IPS-15b (cell line): ENCODE results near the gene ZNF571.

Source experiments
- H3K27me3 ChIP-seq: one replicate; pipeline ENCODE4 v1.6.1; 2013; ENCODE audit warnings: low read length; ENCODE audit not compliant: control insufficient read depth, insufficient read depth
- H3K36me3 ChIP-seq: one replicate; pipeline ENCODE4 v1.6.1; 2013; ENCODE audit warnings: low read length; ENCODE audit not compliant: control insufficient read depth, insufficient read depth
- H3K4me1 ChIP-seq: one replicate; pipeline ENCODE4 v1.6.1; 2013; ENCODE audit warnings: mild to moderate bottlenecking, low read length; ENCODE audit not compliant: control insufficient read depth, insufficient read depth
- H3K4me3 ChIP-seq: one replicate; pipeline ENCODE4 v1.5.1; 2013; ENCODE audit warnings: low read depth, low read length
- H3K9ac ChIP-seq: one replicate; pipeline ENCODE4 v1.6.1; 2013; ENCODE audit warnings: low read depth, mild to moderate bottlenecking, low read length
- H3K9me3 ChIP-seq: one replicate; pipeline ENCODE4 v1.6.1; 2013; ENCODE audit warnings: mild to moderate bottlenecking, low read length; ENCODE audit not compliant: control insufficient read depth, insufficient read depth

Gene ZNF571

GRCh38 chr19:37594304-37594981, at the start of gene ZNF571, which contains the start of gene ZNF540:
TSS of gene ZNF571 (minus strand) at chr19:37594792. CDS start at chr19:37586676, 8,116 bp downstream.
TSS of gene ZNF540 (plus strand) at chr19:37594876. CDS start at chr19:37598448, 3,572 bp downstream.
- H3K36me3 ChIP-seq, result no peaks in the 10 kb centered on the region
- peak within 1 kb of the TSS; percentile 79 for H3K9ac ChIP-seq
- H3K9me3 ChIP-seq, result no peaks in the 10 kb centered on the region
- peak within 1 kb of the TSS; percentile 68 for H3K4me3 ChIP-seq
- H3K4me1 ChIP-seq, result no peaks in the 10 kb centered on the region
- H3K27me3 ChIP-seq, result peaks cover 10% of the 10 kb centered on the region

GRCh38 chr19:37635076-37636056, 40.8 kb upstream of the ZNF571 start:
- peaks cover 23% of the 10 kb centered on the region for H3K9me3 ChIP-seq
- H3K4me1 ChIP-seq, result no peaks in the 10 kb centered on the region
- H3K4me3 ChIP-seq, result no peak overlapping the region
- no peaks in the 10 kb centered on the region for H3K27me3 ChIP-seq
- no peak overlapping the region for H3K9ac ChIP-seq
- peaks cover 6% of the 10 kb centered on the region for H3K36me3 ChIP-seq

GRCh38 chr19:37594982-37595382, 390 bp upstream of the ZNF571 start:
- no peaks in the 10 kb centered on the region for H3K36me3 ChIP-seq
- H3K9ac ChIP-seq, result no peak overlapping the region
- H3K4me1 ChIP-seq, result no peaks in the 10 kb centered on the region
- H3K9me3 ChIP-seq, result no peaks in the 10 kb centered on the region
- H3K27me3 ChIP-seq, result peaks cover 10% of the 10 kb centered on the region
- peak overlapping the region; percentile 68 for H3K4me3 ChIP-seq

- peaks cover 10% of the 10 kb centered on the region for H3K27me3 ChIP-seq
- peak overlapping the region; percentile 68 for H3K4me3 ChIP-seq
- H3K4me1 ChIP-seq, result no peaks in the 10 kb centered on the region
- no peaks in the 10 kb centered on the region for H3K9me3 ChIP-seq
- H3K36me3 ChIP-seq, result no peaks in the 10 kb centered on the region
- H3K9ac ChIP-seq, result peak overlapping the region; percentile 79
Measured at GRCh38 chr19:37593996-37594303, 642 bp downstream of the ZNF571 start.

GRCh38 chr19:37583340-37583739, 11.3 kb downstream of the ZNF571 start:
- Histone ChIP-seq H3K4me3 (no peak overlapping the region), H3K4me1 (no peaks in the 10 kb centered on the region), H3K36me3 (no peaks in the 10 kb centered on the region), H3K9ac (no peak overlapping the region), H3K9me3 (peaks cover 6% of the 10 kb centered on the region), H3K27me3 (no peaks in the 10 kb centered on the region)

- Histone ChIP-seq H3K4me3 (no peak overlapping the region), H3K27me3 (no peaks in the 10 kb centered on the region), H3K9me3 (peaks cover 18% of the 10 kb centered on the region), H3K36me3 (peaks cover 4% of the 10 kb centered on the region), H3K4me1 (no peaks in the 10 kb centered on the region), H3K9ac (no peak overlapping the region)
Measured at GRCh38 chr19:37572203-37572602, 22.4 kb downstream of the ZNF571 start.

- Histone ChIP-seq H3K36me3 (peaks cover 11% of the 10 kb centered on the region), H3K9me3 (peaks cover 55% of the 10 kb centered on the region), H3K9ac (no peak overlapping the region), H3K4me3 (no peak overlapping the region), H3K4me1 (no peaks in the 10 kb centered on the region), H3K27me3 (no peaks in the 10 kb centered on the region)
Measured at GRCh38 chr19:37565370-37565669, 29.3 kb downstream of the ZNF571 start.

GRCh38 chr19:37564624-37565369, 29.8 kb downstream of the ZNF571 start:
- Histone ChIP-seq H3K9ac (no peak overlapping the region), H3K36me3 (peaks cover 11% of the 10 kb centered on the region), H3K4me3 (no peak overlapping the region), H3K4me1 (no peaks in the 10 kb centered on the region), H3K9me3 (peaks cover 55% of the 10 kb centered on the region), H3K27me3 (no peaks in the 10 kb centered on the region)

- Histone ChIP-seq H3K4me3 (no peak overlapping the region), H3K9me3 (peaks cover 58% of the 10 kb centered on the region), H3K36me3 (peaks cover 11% of the 10 kb centered on the region), H3K4me1 (no peaks in the 10 kb centered on the region), H3K27me3 (no peaks in the 10 kb centered on the region), H3K9ac (no peak overlapping the region)
Measured at GRCh38 chr19:37563518-37563917, 31.1 kb downstream of the ZNF571 start.

GRCh38 chr19:37551129-37551993, 43.2 kb downstream of the ZNF571 start:
- Histone ChIP-seq H3K9me3 (peaks cover 29% of the 10 kb centered on the region), H3K36me3 (peaks cover 3% of the 10 kb centered on the region), H3K4me1 (no peaks in the 10 kb centered on the region), H3K27me3 (no peaks in the 10 kb centered on the region), H3K4me3 (peak overlapping the region; percentile 35), H3K9ac (no peak overlapping the region)

GRCh38 chr19:37537391-37537947, 57.1 kb downstream of the ZNF571 start:
- H3K4me3 ChIP-seq, result no peak overlapping the region
- H3K9ac ChIP-seq, result no peak overlapping the region
- no peaks in the 10 kb centered on the region for H3K4me1 ChIP-seq
- H3K9me3 ChIP-seq, result peaks cover 27% of the 10 kb centered on the region
- H3K27me3 ChIP-seq, result no peaks in the 10 kb centered on the region
- peaks cover 39% of the 10 kb centered on the region for H3K36me3 ChIP-seq
